ENCODE measurements around the gene EFEMP1.
A peak's percentile ranks its signal among the peaks of the same experiment; 100 is the strongest.
"Not testable (repeated sequence)": the region's sequence is repeated elsewhere in the genome, so short reads cannot be mapped to it uniquely, and the experiment has no call there.

EFEMP1 gene

DNA sequence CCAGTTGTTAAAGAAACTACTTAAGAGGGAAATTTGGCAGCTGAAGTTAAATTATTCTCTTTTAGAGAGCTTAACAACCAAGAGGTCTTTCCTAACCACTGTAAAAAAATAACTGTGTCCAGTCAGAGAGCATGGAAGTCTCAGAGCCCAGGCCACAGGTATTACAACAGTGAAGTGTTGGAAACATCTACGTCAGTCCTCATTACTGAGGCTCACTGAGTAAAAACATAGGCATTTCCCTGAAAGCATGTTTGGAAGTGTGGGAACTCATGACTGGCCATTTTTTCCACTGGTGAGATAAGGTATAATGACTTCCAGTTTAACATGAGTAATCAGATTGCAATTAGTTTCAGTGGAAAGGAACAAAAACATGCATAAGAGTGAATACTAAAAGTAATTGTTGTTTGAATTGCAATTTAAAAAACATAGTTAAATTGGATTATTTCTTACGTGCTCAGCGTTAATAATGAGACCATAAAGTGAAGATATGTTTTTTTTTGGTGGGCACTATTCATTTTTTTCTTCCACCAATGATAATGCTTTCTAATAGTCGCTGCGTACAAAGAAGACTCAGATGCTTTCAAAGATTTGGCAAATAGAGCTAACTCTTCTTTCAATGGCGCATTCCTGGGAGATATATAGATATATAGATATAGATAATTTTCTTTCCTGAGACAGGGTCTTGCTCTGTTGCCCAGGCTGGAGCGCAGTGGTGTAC is 60.8 kb downstream of the EFEMP1 start:
- DNase-seq = no peak

DNA sequence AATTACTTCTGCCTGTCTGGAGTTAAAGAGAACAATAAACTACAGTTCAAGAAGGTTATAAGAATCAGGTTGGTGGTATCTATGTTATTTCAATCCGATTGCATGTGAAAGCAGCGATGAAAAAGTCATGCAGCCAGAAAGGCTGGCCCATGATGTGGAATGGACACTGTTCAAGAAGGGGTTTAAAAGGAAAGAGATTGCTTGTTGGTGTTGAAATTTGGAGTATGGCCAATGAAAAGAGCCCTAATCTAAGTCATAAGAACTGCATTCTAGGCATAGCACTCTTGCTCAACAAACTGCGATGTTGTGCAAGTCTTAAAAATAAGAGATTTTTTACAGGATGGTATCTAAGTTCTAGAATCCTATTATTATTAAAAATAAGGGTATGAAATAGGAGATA is 61.3 kb downstream of the EFEMP1 start:
- no peak for DNase-seq

DNA sequence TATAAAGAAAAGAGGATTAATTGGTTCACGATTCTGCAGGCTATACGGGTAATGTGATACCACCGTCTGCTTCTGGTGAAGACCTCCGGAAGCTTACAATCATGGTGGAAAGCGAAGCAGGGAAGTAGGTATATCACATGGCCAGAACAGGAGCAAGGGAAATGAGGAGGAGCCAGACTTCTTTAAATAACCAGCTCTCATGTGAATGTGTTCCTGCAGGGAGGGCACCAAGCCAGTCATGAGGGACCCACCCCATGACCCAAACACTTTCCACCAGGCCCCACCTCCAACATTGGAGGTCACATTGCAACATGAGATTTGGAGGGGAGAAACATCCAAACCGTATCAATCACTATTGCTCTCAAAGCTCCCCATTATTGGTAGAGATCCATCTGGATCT is 61.8 kb downstream of the EFEMP1 start:
- DNase-seq = no peak

DNA sequence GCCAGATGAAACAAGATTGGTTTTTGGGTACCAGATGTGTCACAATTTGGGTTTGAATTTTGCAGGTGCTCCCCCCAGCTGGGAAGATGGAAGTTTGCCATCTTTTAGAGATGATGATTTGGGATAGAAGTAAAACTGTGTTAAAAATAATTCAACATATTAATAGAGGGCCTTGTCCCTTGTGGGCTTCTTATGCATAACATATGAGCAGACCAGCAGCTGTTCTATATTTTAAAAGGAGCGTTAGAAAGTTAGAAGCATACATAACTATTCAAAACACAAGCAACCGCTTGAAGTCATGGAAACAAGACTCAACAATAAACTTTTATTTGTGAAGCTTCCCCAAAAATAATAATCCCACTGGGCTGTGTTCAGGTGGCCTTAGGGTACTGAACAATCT is 62.8 kb downstream of the EFEMP1 start:
- no peak for DNase-seq

DNA sequence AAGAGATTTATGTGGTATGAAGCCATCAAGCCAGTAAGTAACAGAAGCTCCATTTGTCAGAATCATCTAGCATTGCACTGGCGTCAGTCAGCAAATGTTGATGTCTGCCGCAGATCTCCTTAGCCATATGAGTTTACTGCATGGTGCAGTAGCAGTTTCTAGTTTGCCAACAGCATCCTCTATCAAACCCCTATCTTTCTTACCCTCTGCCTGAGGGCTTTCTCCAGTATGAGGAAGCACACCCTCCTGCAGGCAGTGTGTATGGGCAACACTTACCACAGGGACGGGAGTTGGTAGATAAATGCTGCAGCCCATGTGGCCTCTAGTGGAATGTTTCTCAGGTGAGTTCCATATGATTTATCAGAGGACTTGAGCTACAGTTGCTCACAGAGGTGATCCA is 63.7 kb downstream of the EFEMP1 start:
- no peak for DNase-seq

DNA sequence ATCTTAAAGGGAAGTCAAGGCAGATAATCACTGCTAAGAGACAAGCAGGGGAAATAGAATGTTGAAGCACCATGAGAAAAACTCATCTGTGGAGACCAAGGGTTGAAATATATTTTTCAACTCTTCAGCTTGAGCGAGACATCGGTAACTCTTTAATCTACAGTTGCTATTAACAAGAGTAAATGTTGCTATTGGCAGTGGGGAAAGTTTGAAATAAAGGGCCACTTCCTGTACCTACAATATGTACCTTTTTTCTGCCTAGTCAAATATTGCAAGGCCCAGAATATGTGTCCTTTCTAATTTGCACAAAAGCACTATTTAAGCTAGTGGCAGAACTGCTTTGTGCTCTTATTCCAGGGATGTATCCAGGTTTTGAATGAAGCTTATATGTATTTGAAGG is 65.8 kb downstream of the EFEMP1 start:
- DNase-seq = no peak

DNA sequence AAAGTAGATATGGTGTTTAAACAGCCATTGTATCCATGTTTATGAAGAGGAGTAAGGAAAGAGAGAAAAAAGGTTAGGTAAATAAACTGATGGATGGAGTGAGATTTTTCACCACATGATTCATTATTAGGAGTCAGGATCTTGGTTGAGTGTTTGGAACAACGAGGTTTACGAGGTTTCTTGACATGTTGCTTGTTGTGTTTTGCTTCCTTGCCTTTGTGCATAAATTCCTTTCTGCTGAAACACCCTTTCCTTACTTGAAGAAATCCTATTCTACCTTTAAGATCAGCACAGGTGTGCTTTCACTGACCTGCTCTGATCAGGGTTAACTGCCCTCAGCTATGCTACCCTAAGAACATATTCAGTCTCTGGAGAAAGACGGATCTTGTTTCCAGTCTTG is 66.6 kb downstream of the EFEMP1 start:
- DNase-seq = no peak

DNA sequence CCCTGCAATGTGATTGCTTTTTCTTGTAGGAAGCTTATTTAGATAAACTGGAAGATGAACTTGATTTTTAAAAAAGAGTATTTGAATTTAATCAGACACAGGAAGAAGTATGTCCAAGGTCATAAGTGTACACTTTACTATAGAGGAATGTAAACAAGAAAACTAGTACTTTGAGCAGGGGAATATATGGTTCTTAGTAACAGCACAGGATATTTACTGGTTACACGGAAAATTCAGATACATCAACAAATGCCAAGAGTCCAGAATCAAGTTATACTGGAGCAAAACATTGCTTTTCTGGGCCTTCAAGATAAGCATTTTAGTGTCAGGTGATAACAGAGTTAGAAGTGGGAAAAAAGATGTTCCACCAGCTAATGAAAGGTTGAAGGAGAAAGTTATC is 75.5 kb downstream of the EFEMP1 start:
- DNase-seq = no peak

DNA sequence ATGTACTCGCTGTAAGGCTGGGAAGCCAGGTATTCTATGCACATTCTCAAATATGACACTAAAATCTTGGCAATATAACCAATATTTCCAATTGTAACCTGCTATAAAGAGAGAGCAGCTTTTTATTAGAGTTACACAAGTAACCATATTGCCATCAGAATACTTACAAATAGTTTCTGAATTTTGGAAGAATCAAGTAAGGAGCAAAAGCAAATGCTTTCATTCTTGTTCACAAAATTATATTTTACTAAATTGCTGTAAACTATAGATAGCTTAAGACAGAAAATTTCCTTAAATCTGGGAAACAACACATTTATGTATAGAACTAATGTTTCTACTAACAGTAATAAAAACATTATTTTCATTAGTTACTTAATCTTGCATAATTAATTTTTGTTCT is 77.2 kb downstream of the EFEMP1 start:
- no peak for DNase-seq

DNA sequence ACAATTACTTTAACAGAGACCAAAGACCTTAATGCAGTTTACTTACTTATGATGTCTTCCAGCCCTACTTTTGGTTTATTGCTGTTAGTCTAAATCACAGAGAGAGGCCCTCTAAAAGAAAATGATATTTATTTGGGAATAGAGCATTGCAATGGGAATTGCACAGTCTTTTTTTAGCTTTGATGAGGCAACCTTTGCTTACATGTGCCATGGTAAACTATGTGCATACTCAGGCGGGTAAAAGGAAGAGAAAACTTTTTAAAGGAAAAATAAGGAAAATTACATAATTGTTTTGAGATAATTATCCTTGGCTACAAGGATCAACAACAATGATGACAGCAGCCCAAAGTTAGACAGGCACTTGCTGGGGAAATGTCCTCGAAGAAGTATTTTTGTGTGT is 78.6 kb downstream of the EFEMP1 start:
- DNase-seq = no peak

DNA sequence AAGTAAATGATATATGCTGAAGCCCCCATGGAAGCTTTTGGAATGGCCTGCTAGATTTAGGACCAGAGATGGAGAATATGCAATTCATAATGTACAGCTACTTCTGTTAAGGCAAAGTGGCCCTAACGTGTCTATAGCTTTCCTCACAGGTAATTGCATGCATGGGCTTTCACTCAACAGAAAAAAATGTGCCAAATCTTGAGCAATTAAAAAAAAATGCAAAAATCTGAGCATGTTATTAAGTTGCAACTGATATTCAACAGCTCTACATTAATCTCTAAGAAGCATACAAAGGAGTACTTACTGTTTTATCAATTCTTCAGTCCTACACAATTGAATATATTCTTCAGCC is 79.6 kb downstream of the EFEMP1 start:
- no peak for DNase-seq

DNA sequence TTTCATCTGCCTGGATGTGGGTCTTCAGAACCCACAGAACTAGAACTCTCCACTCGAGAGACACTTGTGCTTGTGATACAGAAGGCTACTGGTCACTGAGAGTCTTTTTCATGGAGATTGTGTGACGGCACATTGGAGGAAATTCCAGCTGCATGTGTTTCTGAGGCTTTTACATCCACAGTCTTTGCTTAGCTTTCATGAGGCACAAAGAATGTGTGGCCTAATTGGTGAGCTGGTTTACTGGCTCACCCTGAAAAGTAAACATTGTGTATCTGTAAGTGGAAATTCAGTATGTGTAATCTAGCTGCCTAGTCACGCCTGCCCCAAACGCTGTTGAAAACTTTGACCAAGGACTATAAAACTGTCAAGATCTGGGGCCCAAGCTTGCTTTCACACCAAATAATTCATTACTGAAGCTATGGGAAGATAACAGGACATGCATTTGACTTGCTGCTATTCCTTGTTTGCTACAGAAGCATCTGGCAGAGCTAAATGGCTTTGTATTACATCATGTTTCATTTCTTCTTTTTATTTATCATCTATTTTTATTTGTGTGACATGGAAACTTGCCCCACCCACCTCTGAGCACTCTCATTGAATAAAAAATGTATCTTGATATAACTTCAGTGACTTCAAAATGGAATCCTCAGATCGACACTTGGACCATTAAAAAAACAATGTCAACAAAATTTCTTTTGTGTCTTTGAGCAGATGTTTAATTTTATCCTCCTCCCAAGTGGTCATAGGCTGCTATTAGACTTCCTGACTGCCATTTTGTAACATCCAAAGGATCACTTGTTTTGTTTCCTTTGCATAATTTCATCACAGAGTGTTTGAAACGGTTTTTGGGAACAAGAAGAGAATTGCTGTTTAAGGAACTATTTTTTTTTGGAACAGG is 80.2 kb downstream of the EFEMP1 start:
- no peak for DNase-seq

DNA sequence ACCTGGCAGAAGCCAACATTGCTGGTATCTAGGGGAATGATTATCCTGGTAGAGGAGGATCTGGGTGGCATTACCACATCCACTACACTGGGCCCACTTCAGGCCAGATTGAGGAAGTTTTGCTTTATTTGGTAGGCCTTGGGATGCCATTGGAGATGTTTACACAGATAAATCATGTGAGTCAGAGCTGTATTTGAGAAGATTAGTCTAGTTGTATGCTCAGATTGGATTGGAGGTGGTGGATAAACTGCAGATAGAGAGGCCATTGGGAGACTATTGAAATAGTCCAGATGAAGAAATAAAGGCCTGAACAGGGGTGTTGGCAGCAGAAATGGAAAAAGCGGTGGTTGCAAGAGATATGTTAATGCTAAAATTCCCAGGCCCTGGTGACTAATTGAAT is 81.5 kb downstream of the EFEMP1 start:
- DNase-seq = no peak

DNA sequence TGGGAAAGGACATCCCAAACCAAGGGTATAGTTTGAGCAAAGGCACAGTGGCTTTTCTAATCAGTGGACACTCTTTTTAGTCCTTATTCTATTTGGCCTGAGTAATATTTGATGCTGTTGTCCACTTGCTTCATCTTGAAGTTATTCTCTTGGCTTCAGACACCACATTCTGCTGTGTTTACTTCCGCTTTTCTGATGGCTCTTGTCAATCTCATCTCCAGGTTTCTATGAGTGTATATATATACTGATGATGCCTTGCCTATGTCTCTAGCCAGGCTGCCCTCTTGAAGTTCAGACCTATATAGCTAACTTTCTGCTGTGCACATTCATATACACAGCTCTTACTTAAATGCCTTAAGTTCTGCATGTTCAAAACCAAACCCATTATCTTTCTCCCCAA is 83.1 kb downstream of the EFEMP1 start:
- no peak for DNase-seq

DNA sequence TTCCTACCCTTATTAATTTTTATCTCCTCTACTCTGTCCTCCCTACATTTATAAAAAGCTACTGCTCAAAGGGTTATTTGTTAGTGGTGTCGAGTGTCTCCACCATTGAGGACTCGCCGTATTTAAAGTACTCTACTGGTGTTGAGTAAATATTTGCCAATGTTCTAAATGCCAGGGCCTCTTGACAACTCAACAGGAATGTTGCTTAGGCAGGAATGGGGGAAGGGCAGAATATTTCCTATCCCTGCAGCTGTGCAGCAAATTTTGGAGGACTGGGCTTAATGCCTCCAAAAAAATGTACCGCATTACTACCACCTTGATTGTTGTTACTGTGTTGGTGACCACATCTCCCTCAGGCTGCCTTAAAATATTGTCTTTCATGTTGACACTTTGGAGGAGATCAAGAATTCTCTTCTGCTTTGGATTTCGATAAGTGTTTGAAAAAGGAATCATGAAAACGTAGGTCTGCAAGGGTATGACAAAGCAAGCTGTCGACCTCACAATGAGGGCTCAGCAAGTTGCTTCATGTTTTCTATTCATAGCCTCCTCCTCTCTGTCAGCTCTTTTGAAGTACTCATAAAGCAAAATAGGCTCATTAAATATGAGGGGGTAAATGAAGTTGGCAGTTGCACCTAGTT is 84.3 kb downstream of the EFEMP1 start:
- no peak for DNase-seq

DNA sequence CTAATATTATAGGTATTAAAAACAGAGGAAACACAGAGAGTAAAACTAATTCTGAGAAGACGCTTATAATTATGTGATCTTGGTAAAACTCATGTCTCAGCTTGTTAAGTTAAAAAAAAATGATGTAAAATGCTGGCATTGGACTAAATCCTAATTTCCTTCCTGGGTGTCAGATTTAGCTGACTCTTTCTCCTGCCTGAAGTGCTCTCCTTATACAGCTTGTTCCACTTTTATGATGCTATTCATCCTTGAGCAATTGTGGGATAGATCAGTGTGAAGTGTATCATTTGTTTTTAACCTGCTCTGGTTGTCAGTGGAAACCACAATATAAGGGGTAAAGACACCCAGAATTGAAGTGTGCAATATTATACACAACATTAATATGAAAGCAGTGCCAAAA is 84.9 kb downstream of the EFEMP1 start:
- no peak for DNase-seq

DNA sequence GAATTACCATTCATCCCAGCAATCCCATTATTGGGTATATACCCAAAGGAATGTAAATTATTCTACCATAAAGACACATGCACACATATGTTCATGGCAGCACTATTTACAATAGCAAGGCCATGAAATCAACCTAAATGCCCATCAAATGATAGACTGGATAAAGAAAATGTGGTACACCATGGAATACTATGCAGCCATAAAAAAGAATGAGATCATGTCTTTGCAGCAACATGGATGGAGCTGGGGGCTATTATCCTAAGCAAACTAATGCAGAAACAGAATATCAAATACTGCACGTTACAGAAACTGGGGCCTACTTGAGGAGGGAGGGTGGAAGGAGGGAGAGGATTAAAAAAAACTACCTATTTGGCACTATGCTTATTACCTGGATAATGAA is 85.5 kb downstream of the EFEMP1 start:
- DNase-seq = not testable (repeated sequence)

DNA sequence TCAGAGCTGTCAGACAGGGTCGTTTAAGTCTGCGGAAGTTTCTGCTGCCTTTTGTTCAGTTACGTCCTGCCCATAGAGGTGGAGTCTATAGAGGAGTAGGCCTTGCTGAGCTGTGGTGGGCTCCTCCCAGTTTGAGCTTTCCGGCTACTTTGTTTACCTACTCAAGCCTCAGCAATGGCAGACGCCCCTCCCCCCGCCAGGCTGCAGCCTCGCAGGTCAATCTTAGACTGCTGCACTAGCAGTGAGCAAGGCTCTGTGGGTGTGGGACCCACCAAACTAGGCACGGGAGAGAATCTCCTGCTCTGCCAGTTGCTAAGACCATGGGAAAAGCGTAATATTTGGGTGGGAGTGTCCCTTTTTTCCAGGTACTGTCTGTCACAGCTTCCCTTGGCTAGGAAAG is 86.5 kb downstream of the EFEMP1 start:
- no peak for DNase-seq

DNA sequence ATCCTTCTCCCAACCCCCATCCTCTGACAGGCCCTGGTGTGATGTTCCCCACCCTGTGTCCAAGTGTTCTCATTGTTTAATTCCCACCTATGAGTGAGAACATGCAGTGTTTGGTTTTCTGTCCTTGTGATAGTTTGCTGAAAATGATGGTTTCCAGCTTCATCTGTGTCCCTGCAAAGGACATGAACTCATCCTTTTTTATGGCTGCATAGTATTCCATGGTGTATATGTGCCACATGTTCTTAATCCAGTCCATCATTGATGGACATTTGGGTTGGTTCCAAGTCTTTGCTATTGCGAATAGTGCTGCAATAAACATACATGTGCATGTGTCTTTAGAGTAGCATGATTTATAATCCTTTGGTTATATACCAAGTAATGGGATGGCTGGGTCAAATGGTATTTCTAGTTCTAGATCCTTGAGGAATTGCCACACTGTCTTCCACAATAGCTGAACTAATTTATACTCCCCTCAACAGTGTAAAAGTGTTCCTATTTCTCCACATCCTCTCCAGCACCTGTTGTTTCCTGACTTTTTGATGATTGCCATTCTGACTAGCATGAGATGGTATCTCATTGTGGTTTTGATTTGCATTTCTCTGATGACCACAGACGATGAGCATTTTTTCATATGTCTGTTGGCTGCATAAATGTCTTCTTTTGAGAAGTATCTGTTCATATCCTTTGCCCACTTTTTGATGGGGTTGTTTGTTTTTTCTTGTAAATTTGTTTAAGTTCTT is 91.7 kb downstream of the EFEMP1 start:
- DNase-seq = peak in 1 of 5 experiments; percentile 10

DNA sequence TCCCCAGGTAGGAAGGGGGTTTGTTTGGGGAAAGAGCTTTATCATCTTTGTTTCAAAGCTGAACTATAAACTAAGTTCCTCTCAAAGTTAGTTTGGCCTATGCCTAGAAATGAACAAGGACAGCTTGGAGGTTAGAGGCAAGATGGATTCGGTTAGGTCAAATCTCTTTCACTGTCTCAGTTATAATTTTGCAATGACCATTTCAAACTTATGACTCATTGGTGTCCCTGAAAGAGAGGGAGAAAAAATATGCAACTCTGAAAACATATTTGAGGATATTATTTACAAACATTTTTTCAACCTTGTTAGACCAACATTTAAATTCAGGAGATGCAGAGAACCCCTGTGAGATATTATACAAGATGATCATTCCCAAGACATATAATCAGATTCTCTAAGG is 95.7 kb downstream of the EFEMP1 start:
- DNase-seq = no peak

DNA sequence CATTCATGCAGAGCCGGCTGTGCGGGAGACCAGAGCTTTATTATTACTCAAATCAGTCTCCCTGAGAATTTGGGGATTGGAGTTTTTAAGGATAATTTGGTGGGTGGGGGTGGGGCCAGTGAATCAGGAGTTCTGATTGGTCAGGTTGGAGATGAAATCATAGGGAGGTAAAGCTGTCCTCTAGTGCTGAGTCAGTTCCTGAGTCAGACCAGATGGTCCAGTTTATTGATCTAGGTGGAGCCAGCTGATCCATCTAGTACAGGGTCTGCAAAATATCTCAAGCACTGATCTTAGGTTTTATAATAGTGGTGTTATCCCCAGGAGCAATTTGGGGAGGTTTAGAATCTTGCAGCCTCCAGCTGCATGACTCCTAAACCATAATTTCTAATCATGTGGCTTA is 96.2 kb downstream of the EFEMP1 start:
- DNase-seq = not testable (repeated sequence)

DNA sequence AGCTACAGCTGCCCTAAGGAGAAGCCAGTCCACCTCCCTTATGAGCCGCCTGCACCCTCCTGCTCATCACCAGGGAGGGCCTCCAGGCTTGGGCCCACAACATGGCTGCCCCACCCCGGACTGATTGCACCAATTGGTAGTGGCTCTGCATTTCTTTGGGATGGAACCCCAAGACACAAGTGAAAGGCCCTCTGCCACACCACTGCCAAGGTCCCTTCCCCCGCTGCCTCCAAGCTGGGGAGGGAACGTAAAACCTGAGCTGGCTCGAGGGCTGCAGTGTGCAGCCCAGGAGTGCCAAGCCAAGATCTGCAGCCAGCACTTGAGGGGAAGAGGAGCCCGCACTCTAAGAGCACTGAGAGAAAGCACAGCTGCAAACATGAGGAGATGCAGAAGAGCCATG is 97.3 kb downstream of the EFEMP1 start:
- DNase-seq = no peak

DNA sequence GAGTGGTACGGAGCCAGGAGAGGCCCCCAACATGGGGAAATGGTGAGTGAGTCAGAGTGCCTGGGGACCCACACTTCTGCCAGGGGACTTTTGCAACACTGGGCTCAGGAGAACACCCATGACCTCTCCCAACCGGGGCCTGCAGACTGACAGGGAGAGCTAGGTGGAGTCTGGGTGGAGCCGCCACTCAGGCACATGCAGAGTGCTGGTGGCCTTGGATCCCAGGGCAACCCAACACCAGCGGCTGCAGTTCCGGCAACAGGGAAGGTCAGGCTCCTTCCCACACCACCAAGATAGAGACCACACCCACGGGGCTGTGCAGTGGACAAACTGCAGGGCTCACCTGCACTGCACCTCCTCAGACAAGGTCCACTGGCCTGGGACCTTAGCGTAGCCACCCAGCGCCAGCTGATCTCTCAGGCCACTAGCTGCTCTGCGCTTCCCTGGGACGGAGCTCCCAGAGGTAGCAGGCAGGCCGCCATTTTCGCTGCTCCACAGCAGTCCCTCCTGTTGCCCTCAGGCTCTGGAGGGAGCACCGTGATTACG is 99.0 kb downstream of the EFEMP1 start:
- DNase-seq = no peak

Data from T-helper 2 cell (primary cell).